ENCODE data around the gene DCC. TPM values are rescaled to one million over a fixed set of nuclear protein-coding genes. Genes with fewer than 3 reads are reported as not detected.

The DCC gene
- total and polyA plus RNA-seq, 2 of the 8 experiments (the other 6 are each of a cell fraction or from before 2014, with no cell fraction given): 0.14 to 1.4 TPM

DNA sequence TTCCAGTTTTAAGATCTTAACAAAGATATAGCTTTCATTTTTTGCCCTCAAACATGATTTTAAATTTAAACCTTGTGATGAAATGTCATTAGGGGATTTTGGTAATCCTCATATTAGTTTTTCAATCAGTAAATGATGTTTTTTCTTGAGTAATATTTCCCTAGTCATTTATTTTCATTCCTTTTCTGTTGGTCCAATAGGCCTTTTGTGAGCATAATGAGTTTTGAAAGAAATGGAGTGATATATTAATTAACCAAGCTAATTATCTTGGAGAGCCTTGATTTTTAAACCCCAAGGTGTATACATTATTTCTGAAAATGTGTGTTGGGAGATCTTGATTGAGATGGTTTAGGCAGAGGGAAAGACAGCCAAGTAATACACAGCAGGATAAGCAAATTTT is 46.3 kb downstream of the DCC start:
- no peaks in the 10 kb centered on the region for H3K79me2 ChIP-seq (ENCODE audit: control insufficient read depth in 1 of 2, insufficient read depth in 2 of 2, low read length in 2 of 2)
- no peak overlapping the region for H4K91ac ChIP-seq (replicated peaks; ENCODE audit: insufficient read length, low read length)
- no peak overlapping the region for H3K4me2 ChIP-seq (ENCODE audit: insufficient read depth in 1 of 2, low read depth in 2 of 2, low read length in 2 of 2)
- H4K8ac ChIP-seq (ENCODE audit: extremely low read depth, insufficient read depth, low read length): no peak overlapping the region
- no peaks in the 10 kb centered on the region for H3K9me3 ChIP-seq (ENCODE audit: insufficient read depth in 2 of 2, low read depth in 1 of 2, low read length in 1 of 2)
- H2BK15ac ChIP-seq (ENCODE audit: low read length): no peak overlapping the region
- no peak overlapping the region for H2AFZ ChIP-seq (ENCODE audit: low read length)
- H3K36me3 ChIP-seq (ENCODE audit: control insufficient read depth in 2 of 4, insufficient read depth in 4 of 4, low read length in 3 of 4): no peaks in the 10 kb centered on the region
- no peak overlapping the region for H2BK5ac ChIP-seq (ENCODE audit: low read depth, low read length)
- no peak overlapping the region for H3K14ac ChIP-seq (ENCODE audit: insufficient read length)
- H3K9ac ChIP-seq (replicated peaks in 1 of 4; ENCODE audit: extremely low read depth in 1 of 4, low read depth in 3 of 4, low read length in 3 of 4): no peak overlapping the region
- no peak overlapping the region for H2BK20ac ChIP-seq (ENCODE audit: low read length)
- H3K4me1 ChIP-seq (replicated peaks in 1 of 4; ENCODE audit: control insufficient read depth in 3 of 4, insufficient read depth in 4 of 4, low read length in 3 of 4): no peaks in the 10 kb centered on the region
- FAIRE-seq (no peak), DNase-seq (ENCODE audit: low read depth in 1 of 2, low spot score in 2 of 2) (no peak)
- H3K4ac ChIP-seq (replicated peaks; ENCODE audit: insufficient read length, low read depth, low read length): no peak overlapping the region
- ChIA-PET CTCF (ENCODE audit: partially characterized antibody) (interaction anchor here (0.8 kb wide), 1 partner anchor 33 kb away, joined by 3 read pairs; no protein-coding TSS in a partner anchor), POLR2A (ENCODE audit: partially characterized antibody) (no interaction called here)
- H2AK5ac ChIP-seq (ENCODE audit: low read depth, low read length): no peak overlapping the region
- H3K56ac ChIP-seq (replicated peaks; ENCODE audit: insufficient read length, low read depth, low read length): no peak overlapping the region
- no peak overlapping the region for H4K5ac ChIP-seq (ENCODE audit: insufficient read length, low read depth, low read length)
- no peak overlapping the region for H3K23ac ChIP-seq (ENCODE audit: insufficient read length)
- no peak overlapping the region for H2BK120ac ChIP-seq (replicated peaks; ENCODE audit: low read depth, low read length)
- no peaks in the 10 kb centered on the region for H3K27me3 ChIP-seq (replicated peaks in 1 of 4; ENCODE audit: control insufficient read depth in 3 of 4, extremely low read depth in 1 of 4, insufficient read depth in 3 of 4, low read length in 3 of 4)
- H3K79me1 ChIP-seq (ENCODE audit: low read depth, low read length): no peaks in the 10 kb centered on the region
- no peak overlapping the region for H2BK12ac ChIP-seq (ENCODE audit: low read depth, low read length)
- no peak overlapping the region for H3K18ac ChIP-seq (ENCODE audit: extremely low read depth, low read length)
- no peak overlapping the region for H3K4me3 ChIP-seq (ENCODE audit: extremely low read depth in 1 of 4, insufficient read depth in 2 of 4, low read depth in 3 of 4, low read length in 4 of 4)
- no peaks in the 10 kb centered on the region for H3K23me2 ChIP-seq (ENCODE audit: low read depth, low read length)
- H4K20me1 ChIP-seq (replicated peaks in 1 of 2; ENCODE audit: control insufficient read depth in 1 of 2, insufficient read depth in 2 of 2, low read length in 2 of 2): no peaks in the 10 kb centered on the region
- TF ChIP-seq ZNF274 (IDR thresholded peaks at IDR 0.05; ENCODE audit: borderline replicate concordance, extremely low read depth, low read length) (no peak), NRF1 (IDR thresholded peaks at IDR 0.05; ENCODE audit: low read depth, low read length) (no peak), KDM5A (IDR thresholded peaks at IDR 0.05; ENCODE audit: low read length) (no peak), TEAD4 (IDR thresholded peaks at IDR 0.05; ENCODE audit: low read depth, low read length) (no peak), CHD1 (IDR thresholded peaks at IDR 0.05; ENCODE audit: low read depth, low read length) (no peak), SAP30 (IDR thresholded peaks at IDR 0.05; ENCODE audit: insufficient read depth, insufficient replicate concordance, low read length) (no peak), GTF2F1 (IDR thresholded peaks at IDR 0.05; ENCODE audit: borderline replicate concordance, low read depth, low read length) (no peak), RNF2 (IDR thresholded peaks at IDR 0.05; ENCODE audit: borderline replicate concordance, low read depth, low read length, missing control alignments, poor library complexity, severe bottlenecking) (no peak)
- H3K27ac ChIP-seq (ENCODE audit: low read depth, low read length): no peak overlapping the region

Data from H1 (cell line).